Gastrocnemius medialis (tissue), 4 donors: ENCODE measurements around the gene HHEX.

Source experiments
- POLR2A ChIP-seq, 2 donors: fragments of 450-650 bp; IDR thresholded peaks; one replicate each; pipeline ENCODE4 v1.6.1; 2017; ENCODE audit warnings: antibody characterized with exemption in 2 of 2, mild to moderate bottlenecking in 2 of 2, moderate library complexity in 2 of 2
- TF ChIP-seq, protein P1 (sequence below), 5 experiments: fragments of 450-650 bp in 3 of 5; fragments of 200-600 bp in 2 of 5; sonication (generic) in 2 of 5; IDR thresholded peaks in 4 of 5; conservative IDR thresholded peaks in 1 of 5; 1 replicate in 4 of 5; 2 replicates in 1 of 5; pipeline ENCODE4 v1.5.1; 2016 to 2019; ENCODE audit warnings: antibody characterized with exemption in 5 of 5, mild to moderate bottlenecking in 3 of 5, moderate library complexity in 3 of 5

DNA sequence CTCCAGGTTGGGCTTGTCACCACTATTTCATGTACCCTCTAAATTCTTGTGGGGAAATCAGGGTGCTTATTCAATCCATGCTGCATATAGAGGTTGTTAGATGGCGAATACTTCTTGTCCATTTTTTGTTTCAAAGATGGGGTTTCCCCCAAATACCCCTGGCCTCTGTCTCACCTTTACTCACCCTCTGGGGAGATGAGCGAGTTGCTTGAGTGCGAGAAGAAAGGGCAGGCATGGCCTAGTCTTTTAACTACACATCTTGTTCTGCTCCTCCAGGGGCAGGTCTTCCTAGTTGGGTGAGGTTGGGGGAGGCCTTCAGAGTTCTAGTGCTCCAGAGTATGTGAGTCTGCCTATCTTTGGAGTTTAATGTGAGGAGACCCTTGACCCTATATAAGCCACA lies 46.2 kb downstream of the HHEX start:
- TF ChIP-seq, protein P1, sequence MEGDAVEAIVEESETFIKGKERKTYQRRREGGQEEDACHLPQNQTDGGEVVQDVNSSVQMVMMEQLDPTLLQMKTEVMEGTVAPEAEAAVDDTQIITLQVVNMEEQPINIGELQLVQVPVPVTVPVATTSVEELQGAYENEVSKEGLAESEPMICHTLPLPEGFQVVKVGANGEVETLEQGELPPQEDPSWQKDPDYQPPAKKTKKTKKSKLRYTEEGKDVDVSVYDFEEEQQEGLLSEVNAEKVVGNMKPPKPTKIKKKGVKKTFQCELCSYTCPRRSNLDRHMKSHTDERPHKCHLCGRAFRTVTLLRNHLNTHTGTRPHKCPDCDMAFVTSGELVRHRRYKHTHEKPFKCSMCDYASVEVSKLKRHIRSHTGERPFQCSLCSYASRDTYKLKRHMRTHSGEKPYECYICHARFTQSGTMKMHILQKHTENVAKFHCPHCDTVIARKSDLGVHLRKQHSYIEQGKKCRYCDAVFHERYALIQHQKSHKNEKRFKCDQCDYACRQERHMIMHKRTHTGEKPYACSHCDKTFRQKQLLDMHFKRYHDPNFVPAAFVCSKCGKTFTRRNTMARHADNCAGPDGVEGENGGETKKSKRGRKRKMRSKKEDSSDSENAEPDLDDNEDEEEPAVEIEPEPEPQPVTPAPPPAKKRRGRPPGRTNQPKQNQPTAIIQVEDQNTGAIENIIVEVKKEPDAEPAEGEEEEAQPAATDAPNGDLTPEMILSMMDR (IDR thresholded peaks at IDR 0.05 in 4 of 5, conservative IDR thresholded peaks at IDR 0.05 in 1 of 5) = no peak
- TF ChIP-seq POLR2A (IDR thresholded peaks at IDR 0.05) = no peak
